ENCODE measurements around the gene RPP40. TPM values are rescaled to one million over a fixed set of nuclear protein-coding genes. Genes with fewer than 3 reads are reported as not detected.

RPP40 gene
- total and polyA plus RNA-seq, 9 of the 15 experiments (the other 6 are each of a cell fraction or from before 2014, with no cell fraction given) = 22.6 to 114 (median 39.0) TPM

- ChIA-PET POLR2A (interaction anchor here (0.7 to 1.3 kb wide), 2 partner anchors 10 to 54 kb away, joined by 3 to 5 read pairs; no protein-coding TSS in a partner anchor), CTCF (ENCODE audit: low intra/inter-chr PET ratio) (no interaction called here)
- BruUV-seq (replicated peaks) = no TSS peak
- no peak for DNase-seq (ENCODE audit: extremely low read depth in 1 of 4, low spot score in 3 of 4)
- no peak overlapping the region for H3K4me2 ChIP-seq (ENCODE audit: insufficient read depth, low read length)
- no peak for ATAC-seq
- H3K79me2 ChIP-seq (ENCODE audit: control insufficient read depth, insufficient read depth, low read length) = no peaks in the 10 kb centered on the region
- H2AFZ ChIP-seq (ENCODE audit: low read depth, low read length) = no peak overlapping the region
- no peak overlapping the region for H3K4me3 ChIP-seq
- H3K27me3 ChIP-seq (ENCODE audit: control insufficient read depth in 2 of 2, insufficient read depth in 2 of 2, low read length in 2 of 2) = peaks cover 31 to 68% of the 10 kb centered on the region in 2 experiments
- H3K27ac ChIP-seq (ENCODE audit: extremely low read depth, low read depth, low read length) = no peak overlapping the region
- H3K4me1 ChIP-seq (replicated peaks in 1 of 2; ENCODE audit: control insufficient read depth in 2 of 2, insufficient read depth in 2 of 2, low read length in 2 of 2) = peaks cover 0 to 4% of the 10 kb centered on the region in 2 experiments; a peak in 1 of 5 replicates
- in situ Hi-C loops (cut with MboI) (no loop called here), intact Hi-C loops (cut with micrococcal nuclease) (no loop called here)
- no peak for FAIRE-seq
- no peak overlapping the region for H3K9ac ChIP-seq (ENCODE audit: insufficient read depth in 1 of 2, low read depth in 2 of 2, low read length in 2 of 2)
- 6% methylated on average over 5 of the region's 5 CpGs for WGBS (ENCODE audit: insufficient coverage, low coverage, missing lambda C conversion rate)
- H4K20me1 ChIP-seq (replicated peaks; ENCODE audit: control insufficient read depth, insufficient read depth, low read length) = no peaks in the 10 kb centered on the region
- H3K9me1 ChIP-seq (ENCODE audit: control insufficient read depth, insufficient read depth, low read length) = no peaks in the 10 kb centered on the region
- no peaks in the 10 kb centered on the region for H3K9me3 ChIP-seq (replicated peaks; ENCODE audit: control insufficient read depth, insufficient read depth, low read depth, low read length)
- H3K36me3 ChIP-seq (ENCODE audit: control insufficient read depth, insufficient read depth, low read length) = no peaks in the 10 kb centered on the region
- TF ChIP-seq SMAD4 (CRISPR knock-in tag; conservative IDR thresholded peaks at IDR 0.05) (no peak), DIDO1 (tag; IDR thresholded peaks at IDR 0.05; ENCODE audit: low read depth) (no peak), ZNF277 (CRISPR knock-in tag; IDR thresholded peaks at IDR 0.05; ENCODE audit: borderline replicate concordance) (no peak), ATF3 (IDR thresholded peaks at IDR 0.05) (no peak), ATF3 (CRISPR knock-in tag; conservative IDR thresholded peaks at IDR 0.05) (no peak), PHB2 (IDR thresholded peaks at IDR 0.05; ENCODE audit: low read depth) (no peak), E4F1 (CRISPR knock-in tag; IDR thresholded peaks at IDR 0.05; ENCODE audit: borderline replicate concordance) (no peak), MTA2 (IDR thresholded peaks at IDR 0.05; ENCODE audit: low read depth) (no peak), MCM5 (IDR thresholded peaks at IDR 0.05; ENCODE audit: low read depth) (no peak), CHAMP1 (IDR thresholded peaks at IDR 0.05) (no peak), NELFE (IDR thresholded peaks at IDR 0.05; ENCODE audit: insufficient read depth, insufficient read length) (no peak), TEAD4 (IDR thresholded peaks at IDR 0.05; ENCODE audit: low read length) (no peak), TEAD4 (CRISPR knock-in tag; IDR thresholded peaks at IDR 0.05; ENCODE audit: borderline replicate concordance) (no peak), ZFPM2 (CRISPR knock-in tag; IDR thresholded peaks at IDR 0.05) (no peak), BRCA1 (IDR thresholded peaks at IDR 0.05) (no peak), BRCA1 (CRISPR knock-in tag; IDR thresholded peaks at IDR 0.05) (no peak), KDM2B (CRISPR knock-in tag; IDR thresholded peaks at IDR 0.05) (no peak)
Measured at GRCh38 chr6:4967301-4968030, 36.4 kb downstream of the RPP40 start.

All from K562 (cell line).